ENCODE measurements around the gene NCOA7. TPM values are rescaled to one million over a fixed set of nuclear protein-coding genes. Genes with fewer than 3 reads are reported as not detected.

The NCOA7 gene
- total and polyA plus RNA-seq, 4 donors, result 8.6 to 40.9 (median 17.6) TPM

GRCh38 chr6:125854355-125854754 is 63.6 kb downstream of the NCOA7 start:
- Histone ChIP-seq H3K9me3 (ENCODE audit: control insufficient read depth in 4 of 4, low read length in 3 of 4) (no peaks in the 10 kb centered on the region), H3K4me1 (ENCODE audit: control insufficient read depth in 4 of 4, insufficient read depth in 4 of 4, low read length in 3 of 4) (peaks cover 0 to 3% (median 0%) of the 10 kb centered on the region in 4 donors), H3K36me3 (ENCODE audit: control insufficient read depth in 4 of 4, insufficient read depth in 3 of 4, low read depth in 1 of 4, low read length in 3 of 4) (no peaks in the 10 kb centered on the region), H3K4me3 (ENCODE audit: low read depth in 1 of 3, low read length in 3 of 3) (no peak overlapping the region), H3K27ac (ENCODE audit: low read depth in 1 of 2, low read length in 2 of 2) (no peak overlapping the region), H3K9ac (ENCODE audit: low read depth in 1 of 2, low read length in 2 of 2) (no peak overlapping the region), H3K27me3 (ENCODE audit: control insufficient read depth in 4 of 4, insufficient read depth in 4 of 4, low read length in 3 of 4) (no peaks in the 10 kb centered on the region)
- TF ChIP-seq HNF4G (IDR thresholded peaks at IDR 0.05) (no peak), EGR1 (IDR thresholded peaks at IDR 0.05; ENCODE audit: low read depth in 2 of 2) (no peak), HNF4A (conservative IDR thresholded peaks at IDR 0.05) (no peak), FOXA2 (IDR thresholded peaks at IDR 0.05) (no peak), NR2F2 (IDR thresholded peaks at IDR 0.05) (no peak), TAF1 (conservative IDR thresholded peaks at IDR 0.05) (no peak), ZBTB33 (IDR thresholded peaks at IDR 0.05) (no peak), GABPA (IDR thresholded peaks at IDR 0.05 in 1 of 2, conservative IDR thresholded peaks at IDR 0.05 in 1 of 2) (no peak), SP1 (IDR thresholded peaks at IDR 0.05) (no peak), RXRA (IDR thresholded peaks at IDR 0.05) (no peak), YY1 (IDR thresholded peaks at IDR 0.05) (no peak), FOXA1 (IDR thresholded peaks at IDR 0.05) (no peak), JUND (IDR thresholded peaks at IDR 0.05) (no peak), RAD21 (IDR thresholded peaks at IDR 0.05) (no peak)
- TF ChIP-seq, protein P1, sequence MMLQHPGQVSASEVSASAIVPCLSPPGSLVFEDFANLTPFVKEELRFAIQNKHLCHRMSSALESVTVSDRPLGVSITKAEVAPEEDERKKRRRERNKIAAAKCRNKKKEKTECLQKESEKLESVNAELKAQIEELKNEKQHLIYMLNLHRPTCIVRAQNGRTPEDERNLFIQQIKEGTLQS (IDR thresholded peaks at IDR 0.05), result no peak
- TF ChIP-seq, protein P2, sequence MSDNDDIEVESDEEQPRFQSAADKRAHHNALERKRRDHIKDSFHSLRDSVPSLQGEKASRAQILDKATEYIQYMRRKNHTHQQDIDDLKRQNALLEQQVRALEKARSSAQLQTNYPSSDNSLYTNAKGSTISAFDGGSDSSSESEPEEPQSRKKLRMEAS (IDR thresholded peaks at IDR 0.05), result no peak
- TF ChIP-seq, protein P3, sequence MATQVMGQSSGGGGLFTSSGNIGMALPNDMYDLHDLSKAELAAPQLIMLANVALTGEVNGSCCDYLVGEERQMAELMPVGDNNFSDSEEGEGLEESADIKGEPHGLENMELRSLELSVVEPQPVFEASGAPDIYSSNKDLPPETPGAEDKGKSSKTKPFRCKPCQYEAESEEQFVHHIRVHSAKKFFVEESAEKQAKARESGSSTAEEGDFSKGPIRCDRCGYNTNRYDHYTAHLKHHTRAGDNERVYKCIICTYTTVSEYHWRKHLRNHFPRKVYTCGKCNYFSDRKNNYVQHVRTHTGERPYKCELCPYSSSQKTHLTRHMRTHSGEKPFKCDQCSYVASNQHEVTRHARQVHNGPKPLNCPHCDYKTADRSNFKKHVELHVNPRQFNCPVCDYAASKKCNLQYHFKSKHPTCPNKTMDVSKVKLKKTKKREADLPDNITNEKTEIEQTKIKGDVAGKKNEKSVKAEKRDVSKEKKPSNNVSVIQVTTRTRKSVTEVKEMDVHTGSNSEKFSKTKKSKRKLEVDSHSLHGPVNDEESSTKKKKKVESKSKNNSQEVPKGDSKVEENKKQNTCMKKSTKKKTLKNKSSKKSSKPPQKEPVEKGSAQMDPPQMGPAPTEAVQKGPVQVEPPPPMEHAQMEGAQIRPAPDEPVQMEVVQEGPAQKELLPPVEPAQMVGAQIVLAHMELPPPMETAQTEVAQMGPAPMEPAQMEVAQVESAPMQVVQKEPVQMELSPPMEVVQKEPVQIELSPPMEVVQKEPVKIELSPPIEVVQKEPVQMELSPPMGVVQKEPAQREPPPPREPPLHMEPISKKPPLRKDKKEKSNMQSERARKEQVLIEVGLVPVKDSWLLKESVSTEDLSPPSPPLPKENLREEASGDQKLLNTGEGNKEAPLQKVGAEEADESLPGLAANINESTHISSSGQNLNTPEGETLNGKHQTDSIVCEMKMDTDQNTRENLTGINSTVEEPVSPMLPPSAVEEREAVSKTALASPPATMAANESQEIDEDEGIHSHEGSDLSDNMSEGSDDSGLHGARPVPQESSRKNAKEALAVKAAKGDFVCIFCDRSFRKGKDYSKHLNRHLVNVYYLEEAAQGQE (IDR thresholded peaks at IDR 0.05), result no peak
- TF ChIP-seq, protein P4, sequence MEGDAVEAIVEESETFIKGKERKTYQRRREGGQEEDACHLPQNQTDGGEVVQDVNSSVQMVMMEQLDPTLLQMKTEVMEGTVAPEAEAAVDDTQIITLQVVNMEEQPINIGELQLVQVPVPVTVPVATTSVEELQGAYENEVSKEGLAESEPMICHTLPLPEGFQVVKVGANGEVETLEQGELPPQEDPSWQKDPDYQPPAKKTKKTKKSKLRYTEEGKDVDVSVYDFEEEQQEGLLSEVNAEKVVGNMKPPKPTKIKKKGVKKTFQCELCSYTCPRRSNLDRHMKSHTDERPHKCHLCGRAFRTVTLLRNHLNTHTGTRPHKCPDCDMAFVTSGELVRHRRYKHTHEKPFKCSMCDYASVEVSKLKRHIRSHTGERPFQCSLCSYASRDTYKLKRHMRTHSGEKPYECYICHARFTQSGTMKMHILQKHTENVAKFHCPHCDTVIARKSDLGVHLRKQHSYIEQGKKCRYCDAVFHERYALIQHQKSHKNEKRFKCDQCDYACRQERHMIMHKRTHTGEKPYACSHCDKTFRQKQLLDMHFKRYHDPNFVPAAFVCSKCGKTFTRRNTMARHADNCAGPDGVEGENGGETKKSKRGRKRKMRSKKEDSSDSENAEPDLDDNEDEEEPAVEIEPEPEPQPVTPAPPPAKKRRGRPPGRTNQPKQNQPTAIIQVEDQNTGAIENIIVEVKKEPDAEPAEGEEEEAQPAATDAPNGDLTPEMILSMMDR (IDR thresholded peaks at IDR 0.05; ENCODE audit: low read depth, low read length, missing input control), result no peak
- no peak for DNase-seq (ENCODE audit: low spot score)

Measured in liver (tissue), 9 donors.